Astrocyte (in vitro differentiated cells and primary cell): Measurements from ENCODE around the gene ZBTB21. TPM values are rescaled to one million over a fixed set of nuclear protein-coding genes. Genes with fewer than 3 reads are reported as not detected.

Experiments used
- DNase-seq: peaks from one replicate; pipeline ENCODE4 v3.0.0-alpha.2; 2010; ENCODE audit warnings: low read depth
- FAIRE-seq: peaks from 2 replicates; lab custom pipeline; 2011; peaks lifted over from hg19 to GRCh38; lab: Jason Lieb, UNC
- H2AFZ ChIP-seq: 2 replicates; pipeline ENCODE4 v1.6.0; 2012; ENCODE audit warnings: low read depth, low read length, inconsistent platforms
- H3K27ac ChIP-seq: 2 replicates; pipeline ENCODE4 v1.5.1; 2011; ENCODE audit warnings: low read depth, low read length, inconsistent platforms
- H3K27me3 ChIP-seq: 2 replicates; pipeline ENCODE4 v1.6.0; 2011; ENCODE audit warnings: low read length, inconsistent platforms; ENCODE audit not compliant: insufficient read depth
- H3K36me3 ChIP-seq: 2 replicates; pipeline ENCODE4 v1.5.1; 2011; ENCODE audit warnings: low read length, inconsistent platforms; ENCODE audit not compliant: insufficient read depth
- H3K4me1 ChIP-seq: 2 replicates; pipeline ENCODE4 v1.5.1; 2011; ENCODE audit warnings: low read length, inconsistent platforms; ENCODE audit not compliant: insufficient read depth
- H3K4me2 ChIP-seq: 2 replicates; pipeline ENCODE4 v1.6.0; 2012; ENCODE audit warnings: low read length, inconsistent platforms
- H3K4me3 ChIP-seq: 2 replicates; pipeline ENCODE4 v1.5.1; 2011; ENCODE audit warnings: low read depth, mild to moderate bottlenecking, low read length, inconsistent platforms; ENCODE audit not compliant: insufficient read depth
- H3K79me2 ChIP-seq: 2 replicates; pipeline ENCODE4 v1.6.0; 2012; ENCODE audit warnings: mild to moderate bottlenecking, low read length, inconsistent platforms; ENCODE audit not compliant: insufficient read depth
- H3K9ac ChIP-seq: 2 replicates; pipeline ENCODE4 v1.6.0; 2012; ENCODE audit warnings: mild to moderate bottlenecking, low read length, inconsistent platforms
- H3K9me3 ChIP-seq: 2 replicates; pipeline ENCODE4 v1.5.1; 2012; ENCODE audit warnings: low read depth, mild to moderate bottlenecking, low read length, inconsistent platforms; ENCODE audit not compliant: insufficient read depth
- H4K20me1 ChIP-seq: 2 replicates; pipeline ENCODE4 v1.6.0; 2012; ENCODE audit warnings: low read length, inconsistent platforms; ENCODE audit not compliant: insufficient read depth
- H3K27ac Mint-ChIP-seq: one replicate; pipeline ENCODE4 v1.8.0; 2021; ENCODE audit warnings: mild to moderate bottlenecking, mixed read lengths; ENCODE audit not compliant: unreplicated experiment
- H3K27me3 Mint-ChIP-seq: one replicate; pipeline ENCODE4 v1.8.0; 2021; ENCODE audit warnings: low read depth, mixed read lengths; ENCODE audit not compliant: unreplicated experiment
- H3K36me3 Mint-ChIP-seq: one replicate; pipeline ENCODE4 v1.8.0; 2021; ENCODE audit warnings: low read depth, mixed read lengths; ENCODE audit not compliant: unreplicated experiment
- H3K4me1 Mint-ChIP-seq: one replicate; pipeline ENCODE4 v1.8.0; 2021; ENCODE audit warnings: low read depth, mixed read lengths; ENCODE audit not compliant: unreplicated experiment
- H3K4me3 Mint-ChIP-seq: one replicate; pipeline ENCODE4 v1.8.0; 2021; ENCODE audit warnings: mild to moderate bottlenecking, moderate library complexity, mixed read lengths; ENCODE audit not compliant: unreplicated experiment
- H3K9me3 Mint-ChIP-seq: one replicate; pipeline ENCODE4 v1.8.0; 2021; ENCODE audit warnings: mild to moderate bottlenecking, mixed read lengths; ENCODE audit not compliant: unreplicated experiment
- CTCF ChIP-seq: IDR thresholded peaks from 2 replicates; pipeline ENCODE4 v1.5.1; 2011; ENCODE audit warnings: low read depth, mild to moderate bottlenecking, inconsistent platforms, low read length, moderate library complexity; ENCODE audit not compliant: insufficient read depth
- EZH2 ChIP-seq: IDR thresholded peaks from 2 replicates; pipeline ENCODE4 v1.6.1; 2012; ENCODE audit warnings: mild to moderate bottlenecking, low read length, inconsistent platforms; ENCODE audit not compliant: insufficient read depth
- total RNA-seq: library from RNA; stranded (reverse); gene quantifications from 2 replicates; pipeline ENCODE4 v1.2.1, GENCODE V29; 2021

The ZBTB21 gene
- total RNA-seq, 1 donor from 2014 or later: 20.5 TPM

- Histone ChIP-seq H3K9ac (no peak overlapping the region), H2AFZ (no peak overlapping the region), H3K4me3 (no peak overlapping the region), H3K27me3 (no peaks in the 10 kb centered on the region), H3K79me2 (peaks cover 63% of the 10 kb centered on the region), H3K27ac (no peak overlapping the region), H3K9me3 (no peaks in the 10 kb centered on the region), H3K4me1 (peaks cover 20% of the 10 kb centered on the region), H4K20me1 (peaks cover 50% of the 10 kb centered on the region), H3K36me3 (no peaks in the 10 kb centered on the region), H3K4me2 (no peak overlapping the region)
- Mint-ChIP-seq H3K36me3 (peaks cover 5% of the 10 kb centered on the region), H3K27me3 (peaks cover 14% of the 10 kb centered on the region), H3K4me3 (no peak overlapping the region), H3K4me1 (peaks cover 8% of the 10 kb centered on the region), H3K9me3 (peaks cover 3% of the 10 kb centered on the region), H3K27ac (no peak overlapping the region)
- no peak for FAIRE-seq
- TF ChIP-seq CTCF: no peak
- no peak for TF ChIP-seq EZH2
- no peak for DNase-seq
Observed at GRCh38 chr21:41948901-41949300, 61.3 kb downstream of the ZBTB21 start.

GRCh38 chr21:41948078-41948895 is 61.9 kb downstream of the ZBTB21 start:
- no peak overlapping the region for H3K27ac ChIP-seq
- H3K36me3 ChIP-seq: no peaks in the 10 kb centered on the region
- H3K9me3 ChIP-seq: no peaks in the 10 kb centered on the region
- Mint-ChIP-seq H3K4me3 (no peak overlapping the region), H3K27ac (no peak overlapping the region), H3K36me3 (peaks cover 5% of the 10 kb centered on the region), H3K9me3 (peaks cover 3% of the 10 kb centered on the region), H3K4me1 (peaks cover 8% of the 10 kb centered on the region), H3K27me3 (peaks cover 14% of the 10 kb centered on the region)
- no peak overlapping the region for H3K9ac ChIP-seq
- H4K20me1 ChIP-seq: peaks cover 54% of the 10 kb centered on the region
- no peaks in the 10 kb centered on the region for H3K27me3 ChIP-seq
- peaks cover 69% of the 10 kb centered on the region for H3K79me2 ChIP-seq
- no peak overlapping the region for H3K4me3 ChIP-seq
- H2AFZ ChIP-seq: no peak overlapping the region
- TF ChIP-seq EZH2 (no peak), CTCF (no peak)
- peak; percentile 31 for DNase-seq
- H3K4me1 ChIP-seq: peaks cover 20% of the 10 kb centered on the region
- FAIRE-seq: no peak
- peak overlapping the region; percentile 18 for H3K4me2 ChIP-seq

- Histone ChIP-seq H3K9me3 (no peaks in the 10 kb centered on the region), H3K27ac (no peak overlapping the region), H4K20me1 (peaks cover 47% of the 10 kb centered on the region), H3K27me3 (no peaks in the 10 kb centered on the region), H3K4me3 (no peak overlapping the region), H3K4me2 (no peak overlapping the region), H3K4me1 (peaks cover 11% of the 10 kb centered on the region), H3K79me2 (peaks cover 54% of the 10 kb centered on the region), H3K9ac (no peak overlapping the region), H3K36me3 (no peaks in the 10 kb centered on the region), H2AFZ (no peak overlapping the region)
- Mint-ChIP-seq H3K9me3 (no peaks in the 10 kb centered on the region), H3K36me3 (peaks cover 5% of the 10 kb centered on the region), H3K27ac (no peak overlapping the region), H3K4me3 (no peak overlapping the region), H3K4me1 (no peaks in the 10 kb centered on the region), H3K27me3 (peaks cover 2% of the 10 kb centered on the region)
- no peak for DNase-seq
- TF ChIP-seq CTCF (no peak), EZH2 (no peak)
- no peak for FAIRE-seq
Observed at GRCh38 chr21:41945982-41946381, 64.2 kb downstream of the ZBTB21 start.
